Measurements from ENCODE around the gene ADAMTS7.
"Not testable (repeated sequence)": the region's sequence is repeated elsewhere in the genome, so short reads cannot be mapped to it uniquely, and the experiment has no call there.

ADAMTS7 gene

DNA sequence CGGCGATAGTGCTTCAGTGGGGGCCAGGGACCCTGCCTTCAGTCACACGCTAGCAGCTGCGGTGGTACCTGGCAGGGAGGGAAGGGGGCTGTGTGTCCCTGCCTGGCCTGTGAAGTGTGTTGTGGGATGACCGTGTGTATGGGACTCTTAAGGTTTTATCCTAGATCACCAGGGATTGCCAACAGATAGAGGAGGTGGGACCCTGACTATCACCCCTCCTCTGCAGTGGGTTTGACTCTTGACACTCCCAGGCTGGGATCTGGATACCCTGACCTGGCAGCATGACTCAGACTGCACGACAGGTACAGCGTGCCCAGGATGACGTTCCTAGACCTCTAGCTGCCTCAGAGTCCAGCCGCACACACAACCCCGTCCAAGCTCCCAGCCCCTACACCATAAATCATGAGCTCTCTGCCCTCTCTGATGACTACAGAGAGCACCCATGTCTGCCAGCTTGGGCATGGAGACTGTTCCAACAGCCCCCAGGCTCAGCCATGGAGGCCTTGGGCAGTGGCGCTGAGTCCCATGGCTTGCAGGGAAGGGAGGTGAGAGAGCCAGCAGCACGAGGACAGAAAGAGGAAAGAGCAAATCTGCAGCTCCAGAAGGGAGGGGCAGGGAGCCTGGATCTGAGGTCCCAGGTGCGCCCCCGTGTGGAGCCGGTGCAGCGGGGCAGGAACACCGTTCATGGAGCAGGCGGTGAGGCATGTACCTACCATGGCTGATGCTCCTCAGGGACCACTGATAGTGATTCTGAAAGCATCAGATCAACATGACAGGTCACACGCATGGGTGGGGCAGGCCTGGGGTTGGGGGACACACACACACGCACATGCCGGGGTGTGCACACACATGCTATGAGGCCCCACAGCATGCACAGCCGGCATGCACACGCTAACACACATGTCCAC is 71.0 kb downstream of the ADAMTS7 start:
- no peak for TF ChIP-seq CTCF (IDR thresholded peaks at IDR 0.05; ENCODE audit: low read depth, low read length)
- H3K4me3 ChIP-seq (ENCODE audit: low read depth, low read length), result no peak overlapping the region

DNA sequence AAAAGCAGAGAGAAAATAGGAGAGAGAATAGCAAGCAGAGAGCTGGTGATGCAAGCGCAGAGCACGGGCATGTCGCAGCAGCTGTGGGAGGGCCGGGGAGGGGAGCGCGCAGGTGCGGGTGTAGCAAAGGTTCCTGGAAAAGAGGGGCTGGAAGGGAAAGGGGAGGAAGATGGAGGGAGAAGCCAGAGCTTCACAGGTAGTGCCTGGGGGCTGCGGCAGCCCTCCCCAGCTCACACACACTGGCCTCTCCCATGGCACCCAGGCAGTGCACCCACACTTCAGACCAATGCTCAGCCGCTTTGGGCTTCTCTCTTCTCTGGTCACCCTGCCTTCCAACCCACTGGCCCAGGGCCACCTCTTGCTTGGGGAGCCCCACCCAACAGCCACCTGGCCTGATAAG is 72.1 kb downstream of the ADAMTS7 start:
- H3K4me3 ChIP-seq (ENCODE audit: low read depth, low read length), result no peak overlapping the region
- no peak for TF ChIP-seq CTCF (IDR thresholded peaks at IDR 0.05; ENCODE audit: low read depth, low read length)

GRCh38 chr15:78737931-78738558 is 73.2 kb downstream of the ADAMTS7 start:
- peak; percentile 65 for TF ChIP-seq CTCF (IDR thresholded peaks at IDR 0.05; ENCODE audit: low read depth, low read length)
- not testable (repeated sequence) for H3K4me3 ChIP-seq (ENCODE audit: low read depth, low read length)

DNA sequence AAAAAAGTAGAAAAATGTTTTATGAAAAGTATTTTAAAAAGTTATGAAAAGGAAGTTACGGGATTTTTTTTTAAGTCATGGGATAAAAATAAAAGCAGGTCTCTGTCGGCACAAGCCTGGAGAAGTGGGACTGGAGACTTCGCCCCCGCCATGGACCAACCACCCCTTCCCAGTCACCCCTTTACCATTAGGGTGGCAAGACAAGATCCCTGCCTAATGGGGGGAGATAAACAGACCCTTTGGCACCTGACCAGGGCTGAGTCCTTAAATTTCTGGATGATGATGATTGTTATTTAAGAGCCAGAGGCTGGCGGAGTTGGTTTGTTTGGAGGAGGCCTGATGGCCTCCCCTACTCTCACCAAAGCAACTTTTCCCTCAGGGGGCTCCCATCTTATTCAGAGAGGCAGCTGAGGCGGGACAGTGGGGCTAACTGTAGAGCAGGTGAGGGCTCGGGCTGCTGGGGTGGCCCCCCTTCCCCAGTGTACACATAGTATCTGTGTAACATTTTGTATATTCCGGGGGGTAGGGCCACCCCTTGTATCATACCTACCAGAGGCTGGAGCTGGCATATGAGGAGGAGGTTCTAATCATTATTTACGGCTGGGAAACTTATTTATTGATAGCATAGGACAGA is 74.0 kb downstream of the ADAMTS7 start:
- H3K4me3 ChIP-seq (ENCODE audit: low read depth, low read length), result no peak overlapping the region
- no peak for TF ChIP-seq CTCF (IDR thresholded peaks at IDR 0.05; ENCODE audit: low read depth, low read length)

- H3K4me3 ChIP-seq (ENCODE audit: low read depth, low read length), result not testable (repeated sequence)
Measured at GRCh38 chr15:78736286-78736685, 75.0 kb downstream of the ADAMTS7 start.

DNA sequence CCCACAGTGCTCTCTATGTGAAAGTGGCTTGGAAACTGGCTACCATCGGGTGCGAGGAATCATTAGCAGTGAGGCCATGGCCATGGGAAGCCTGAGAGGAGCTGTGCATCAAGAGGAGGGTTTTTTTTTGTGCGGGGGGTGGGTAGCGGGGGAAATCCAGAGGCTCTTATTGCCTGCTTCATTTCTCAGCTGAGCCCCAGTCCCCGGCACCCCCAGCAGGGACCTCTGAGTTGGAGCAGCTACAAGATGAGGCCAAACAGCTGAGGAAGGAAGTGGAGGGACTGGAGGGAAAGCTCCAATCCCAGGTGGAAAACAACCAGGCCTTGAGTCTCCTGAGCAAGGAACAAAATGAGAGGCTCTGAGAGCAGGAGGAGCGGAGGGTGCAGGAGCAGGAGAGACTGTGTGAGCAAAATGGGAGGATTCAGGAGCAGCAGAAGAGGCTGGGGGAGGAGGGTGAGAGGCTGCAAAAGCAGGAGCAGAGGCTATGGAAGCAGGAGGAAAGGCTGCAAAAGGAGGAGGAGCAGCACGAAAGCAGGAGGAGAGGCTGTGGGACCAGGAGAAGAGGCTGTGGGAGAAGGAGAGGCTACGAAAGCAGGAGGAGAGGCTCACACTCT is 76.7 kb downstream of the ADAMTS7 start:
- no peak for TF ChIP-seq CTCF (IDR thresholded peaks at IDR 0.05; ENCODE audit: low read depth, low read length)
- no peak overlapping the region for H3K4me3 ChIP-seq (ENCODE audit: low read depth, low read length)

GRCh38 chr15:78732634-78733033 is 78.6 kb downstream of the ADAMTS7 start:
- H3K4me3 ChIP-seq (ENCODE audit: low read depth, low read length), result no peak overlapping the region
- no peak for TF ChIP-seq CTCF (IDR thresholded peaks at IDR 0.05; ENCODE audit: low read depth, low read length)
